Hepatocyte (in vitro differentiated cells): ENCODE data around the gene CMSS1.

Source experiments
- CTCF ChIP-seq: fragments of 200-600 bp; sonication (generic); IDR thresholded peaks from 2 replicates; pipeline ENCODE4 v1.5.1; 2016; ENCODE audit warnings: antibody characterized with exemption, mild to moderate bottlenecking; ENCODE audit not compliant: poor library complexity
- EZH2 ChIP-seq: fragments of 200-600 bp; sonication (generic); IDR thresholded peaks from 2 replicates; pipeline ENCODE4 v1.6.1; 2016; ENCODE audit warnings: antibody characterized with exemption, mild to moderate bottlenecking, borderline replicate concordance

- TF ChIP-seq CTCF (no peak), EZH2 (no peak)
These were observed 264.5 kb downstream of the CMSS1 start for GRCh38 chr3:100081986-100082692.
